ENCODE measurements around the gene CNIH2.

Gene CNIH2

DNA sequence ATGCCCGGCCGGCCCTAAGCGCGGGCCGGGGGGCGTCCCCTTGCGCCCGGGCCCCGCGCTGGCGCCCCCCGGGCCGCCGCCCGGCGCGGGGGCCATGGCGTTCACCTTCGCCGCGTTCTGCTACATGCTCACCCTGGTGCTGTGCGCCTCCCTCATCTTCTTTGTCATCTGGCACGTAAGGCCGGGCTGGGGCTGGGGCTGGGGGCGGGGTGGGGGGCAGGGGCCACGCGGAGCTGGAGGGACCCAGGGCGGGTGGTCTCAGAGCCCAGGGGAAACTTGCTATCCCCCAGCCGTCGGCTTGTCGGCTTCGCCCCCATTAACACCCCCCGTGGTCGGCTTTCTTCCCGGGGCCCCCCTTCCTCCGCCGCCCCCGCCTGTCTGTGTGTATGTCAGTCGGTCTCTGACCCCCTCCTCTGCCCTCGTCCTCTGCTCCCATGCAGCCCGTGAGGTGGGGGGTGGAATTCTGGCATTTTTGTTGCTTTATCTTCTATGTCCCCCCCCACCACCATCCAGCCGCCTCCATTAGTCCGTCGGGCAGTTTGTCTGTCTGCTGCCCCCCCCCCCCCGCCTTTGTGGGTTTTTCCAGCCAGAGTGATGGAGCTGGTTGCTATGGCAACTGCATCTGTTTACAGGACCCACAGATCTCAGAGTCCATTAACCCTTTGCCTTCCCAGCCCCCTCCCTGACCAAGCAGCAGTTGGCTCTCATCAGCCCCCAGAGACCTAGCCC, 552 bp downstream of the CNIH2 start:
- no peak for DNase-seq

DNA sequence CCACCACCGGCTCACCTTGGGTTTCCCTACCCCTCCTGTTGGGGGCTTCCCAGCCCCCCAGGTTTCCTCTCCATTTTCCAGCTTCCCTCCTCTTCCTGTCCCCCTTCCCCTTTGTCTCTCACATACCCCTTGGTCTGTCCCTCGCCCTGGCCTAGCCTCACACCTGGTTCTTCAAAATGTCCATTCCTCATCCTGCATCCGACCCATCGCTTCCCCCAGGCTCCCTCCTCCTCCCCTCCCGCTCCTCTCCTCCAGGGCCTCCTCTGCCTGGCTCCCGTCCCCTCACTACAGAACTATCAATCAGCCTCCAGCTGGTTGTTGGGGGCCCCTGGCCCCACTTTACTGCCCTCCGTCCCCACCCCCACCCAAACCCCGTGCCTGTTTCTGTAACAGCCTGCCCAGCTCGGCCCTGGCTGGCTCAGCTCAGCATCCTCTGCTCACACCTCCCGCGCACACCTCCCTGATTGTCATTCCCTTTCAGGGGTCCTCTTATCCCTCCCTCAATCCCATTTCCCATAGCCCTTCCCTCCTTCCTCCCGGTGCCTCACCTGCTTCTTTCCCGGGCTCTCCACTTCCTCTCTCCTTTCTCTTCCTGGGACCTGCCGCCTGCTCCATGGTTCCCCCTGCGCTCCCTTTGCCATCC, 1.2 kb downstream of the CNIH2 start:
- no peak for DNase-seq

DNA sequence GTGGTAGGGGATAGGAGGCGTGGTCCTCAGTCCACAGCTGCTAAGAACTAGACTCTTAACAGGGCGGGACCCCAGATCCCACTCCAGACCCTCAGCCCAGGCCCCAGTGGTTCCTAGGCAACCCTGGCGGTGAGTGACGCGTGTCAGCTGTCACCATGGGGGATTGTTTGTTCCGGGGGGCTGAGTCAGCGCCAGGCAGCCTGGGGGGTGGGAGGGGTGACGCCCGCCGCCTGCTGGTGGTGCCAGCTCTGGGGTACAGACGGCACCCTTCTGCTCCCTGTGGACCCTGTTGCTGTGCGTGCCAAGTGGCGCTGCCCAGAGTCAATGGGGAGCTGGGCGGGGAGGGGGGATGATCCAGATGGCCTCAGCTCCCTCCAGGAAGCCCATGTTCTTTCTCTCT, 2.5 kb downstream of the CNIH2 start:
- DNase-seq = no peak

DNA sequence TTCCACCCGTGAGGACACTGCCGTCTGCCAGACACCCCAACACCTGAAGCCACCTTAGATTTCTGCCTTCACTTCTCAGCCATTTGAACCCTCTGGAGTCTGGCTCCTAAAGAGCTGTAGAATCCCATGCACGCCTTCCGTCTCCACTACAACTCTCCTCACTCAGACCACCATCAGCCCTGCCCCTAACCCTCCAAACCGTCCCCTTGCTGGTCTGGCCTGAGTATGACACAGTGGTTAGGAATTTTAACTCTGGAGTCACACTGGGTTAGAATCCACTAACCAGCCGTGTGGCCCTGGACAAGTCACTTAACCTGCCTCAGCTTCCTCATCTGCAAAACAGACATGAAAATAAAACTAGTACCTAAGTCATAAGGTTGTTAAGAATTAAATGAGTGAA, 3.0 kb downstream of the CNIH2 start:
- DNase-seq = no peak

DNA sequence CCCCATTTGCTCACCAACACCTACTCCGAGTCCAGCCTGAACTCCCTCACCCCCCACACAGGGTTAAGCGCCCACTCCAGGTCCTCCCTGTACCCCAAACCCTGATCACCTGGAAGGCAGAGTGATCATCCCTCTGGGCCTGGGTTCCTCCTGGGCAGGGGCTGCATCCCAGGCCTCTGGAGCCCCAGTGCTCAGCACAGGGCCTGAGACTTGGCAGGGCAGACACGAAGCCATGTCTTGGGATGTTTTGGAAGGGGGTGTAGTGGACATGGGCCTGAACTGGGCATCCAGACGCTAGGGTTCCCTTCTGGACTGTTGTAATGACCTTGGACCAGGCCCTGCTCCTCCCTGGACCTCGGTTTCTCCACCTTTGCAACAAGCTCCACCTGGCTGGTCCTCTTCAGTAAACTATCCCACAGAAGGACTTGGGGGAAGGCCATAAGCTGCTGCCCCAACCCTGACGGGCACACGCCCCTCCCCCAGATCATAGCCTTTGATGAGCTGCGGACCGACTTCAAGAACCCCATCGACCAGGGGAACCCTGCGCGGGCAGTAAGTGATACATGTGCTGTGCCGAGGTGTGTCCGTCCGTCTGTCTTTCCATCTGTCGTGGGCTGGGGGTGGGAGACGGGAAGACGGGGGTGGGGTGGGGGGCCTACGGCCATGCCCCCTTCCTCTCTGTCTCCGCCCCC, 3.9 kb downstream of the CNIH2 start:
- no peak for DNase-seq

DNA sequence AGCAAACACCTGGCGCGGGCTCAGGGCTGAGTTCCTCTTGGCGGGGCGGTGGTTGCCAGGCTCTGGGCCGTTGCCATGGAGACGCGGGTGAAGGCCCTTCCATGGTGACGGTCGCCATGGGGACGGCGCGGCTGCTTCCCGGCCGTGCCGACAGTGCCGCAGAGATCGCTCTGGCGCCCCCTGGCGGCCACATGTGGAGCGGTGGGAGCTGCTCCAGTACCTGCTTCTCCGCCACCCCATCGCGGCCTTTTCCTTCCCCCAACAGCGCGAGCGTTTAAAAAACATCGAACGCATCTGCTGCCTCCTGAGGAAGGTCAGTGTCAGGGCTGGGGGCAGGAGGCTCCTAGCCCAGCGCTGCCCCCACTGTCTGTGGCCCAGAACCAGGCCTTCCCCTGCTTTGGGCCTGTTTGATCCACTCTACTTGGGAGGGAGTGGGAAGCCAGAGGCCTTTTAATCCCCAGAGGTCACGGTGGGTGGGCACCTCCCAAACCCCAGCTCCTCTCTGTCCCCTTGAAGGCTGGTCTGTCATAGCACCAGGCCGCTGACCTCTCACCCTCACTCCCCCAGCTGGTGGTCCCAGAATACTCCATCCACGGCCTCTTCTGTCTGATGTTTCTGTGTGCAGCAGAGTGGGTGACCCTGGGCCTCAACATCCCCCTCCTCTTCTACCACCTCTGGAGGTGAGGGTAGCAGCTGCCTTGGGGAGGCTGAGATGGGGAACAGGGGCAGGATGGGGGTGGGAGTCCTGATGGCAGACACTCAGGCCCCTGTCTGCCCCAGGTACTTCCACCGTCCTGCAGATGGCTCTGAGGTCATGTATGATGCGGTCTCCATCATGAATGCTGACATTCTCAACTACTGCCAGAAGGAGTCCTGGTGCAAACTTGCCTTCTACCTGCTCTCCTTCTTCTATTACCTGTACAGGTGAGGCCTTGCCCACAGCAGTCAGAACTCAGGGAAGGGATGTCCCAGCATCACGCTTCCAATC, 4.8 kb downstream of the CNIH2 start:
- DNase-seq = peak; percentile 100

DNA sequence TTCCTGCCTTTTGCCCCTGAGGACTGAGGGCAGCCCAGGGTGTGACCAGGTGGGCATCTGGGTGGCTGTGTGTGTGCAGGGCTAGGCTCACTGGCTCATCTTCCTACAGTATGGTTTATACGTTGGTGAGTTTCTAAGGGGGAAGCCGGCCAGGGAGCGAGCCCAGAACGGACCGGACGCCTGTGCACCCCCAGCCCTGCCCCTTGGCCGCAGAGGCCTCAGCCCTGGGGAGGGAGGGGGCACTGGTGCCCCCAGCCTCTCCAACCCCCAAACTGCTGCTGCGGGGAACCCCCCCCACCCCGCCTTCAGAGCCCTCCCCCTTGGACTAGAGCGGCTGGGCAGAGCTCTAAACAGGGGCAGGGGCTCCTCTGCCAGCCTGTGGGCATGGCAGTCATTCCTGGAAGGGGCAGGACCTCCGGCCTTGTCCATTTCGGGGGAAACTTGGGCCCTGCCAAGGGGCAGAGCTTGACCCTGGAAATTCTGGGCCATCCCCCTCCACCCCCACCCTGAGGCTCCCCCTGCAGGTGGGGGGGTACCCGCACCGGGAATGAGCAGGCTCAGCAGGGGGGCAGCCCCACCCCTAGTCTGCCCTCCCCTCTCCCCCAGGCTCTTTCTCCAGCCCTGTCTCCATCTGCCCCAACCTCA, 5.6 kb downstream of the CNIH2 start:
- no peak for DNase-seq

DNA sequence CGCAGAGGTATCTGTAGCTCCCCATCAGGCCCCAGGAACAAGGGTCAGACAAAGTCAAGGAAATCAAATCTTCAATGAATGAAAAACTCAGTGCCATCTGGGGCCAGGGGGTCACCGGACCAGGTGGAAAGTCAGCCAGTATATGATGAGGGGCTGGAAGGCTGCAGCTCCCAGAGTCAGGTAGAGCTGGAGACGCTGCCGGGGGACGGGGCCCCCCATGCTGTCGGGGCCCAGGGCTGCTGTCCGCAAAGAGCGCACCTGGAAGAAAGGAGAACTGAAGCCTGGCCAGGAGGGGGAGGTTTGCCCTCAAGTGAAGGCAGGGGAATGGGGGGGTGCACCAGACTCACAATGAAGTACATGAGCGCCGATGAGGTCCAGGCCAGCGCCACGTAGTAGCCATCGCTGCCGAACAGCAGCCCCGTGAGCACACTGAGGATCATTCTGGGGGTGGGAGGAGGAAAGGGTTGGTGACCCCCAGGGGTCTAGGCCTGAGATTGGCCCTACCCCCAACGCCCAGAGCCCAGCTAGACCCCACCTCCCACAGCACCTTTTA, 6.6 kb downstream of the CNIH2 start:
- DNase-seq = no peak

DNA sequence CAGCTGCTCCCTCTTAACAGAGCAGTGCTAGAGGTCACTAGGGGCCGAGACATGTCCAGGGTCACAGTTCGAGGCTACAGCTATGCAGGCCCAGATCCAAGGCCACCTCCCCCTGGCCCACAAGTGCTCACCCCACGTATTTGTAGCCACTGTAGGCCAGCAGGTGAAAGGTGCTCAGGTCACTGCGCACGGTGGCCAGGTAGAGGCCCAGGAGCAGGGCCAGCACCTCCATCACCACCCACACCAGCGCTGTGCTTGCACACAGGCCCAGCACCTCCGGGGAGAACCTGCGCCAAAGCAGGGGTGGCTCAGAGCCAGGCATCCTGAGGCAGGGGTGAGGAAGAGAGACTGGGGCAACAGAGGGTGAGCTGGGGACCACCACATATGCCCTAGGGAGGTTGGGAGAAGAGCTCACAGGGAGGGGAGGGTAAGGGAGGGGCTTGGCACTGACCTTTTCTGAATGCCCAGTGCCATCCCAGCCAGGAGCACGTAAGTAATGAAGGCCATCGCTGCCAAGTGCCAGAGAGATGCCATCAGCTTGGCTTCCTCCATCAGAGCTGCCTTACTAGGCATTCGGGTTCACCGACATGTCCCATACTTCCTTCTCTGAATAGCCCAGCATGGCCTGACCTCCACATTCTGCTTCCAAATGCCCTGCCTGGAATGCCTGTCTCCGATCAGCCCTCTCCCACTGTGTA, 7.4 kb downstream of the CNIH2 start:
- no peak for DNase-seq

DNA sequence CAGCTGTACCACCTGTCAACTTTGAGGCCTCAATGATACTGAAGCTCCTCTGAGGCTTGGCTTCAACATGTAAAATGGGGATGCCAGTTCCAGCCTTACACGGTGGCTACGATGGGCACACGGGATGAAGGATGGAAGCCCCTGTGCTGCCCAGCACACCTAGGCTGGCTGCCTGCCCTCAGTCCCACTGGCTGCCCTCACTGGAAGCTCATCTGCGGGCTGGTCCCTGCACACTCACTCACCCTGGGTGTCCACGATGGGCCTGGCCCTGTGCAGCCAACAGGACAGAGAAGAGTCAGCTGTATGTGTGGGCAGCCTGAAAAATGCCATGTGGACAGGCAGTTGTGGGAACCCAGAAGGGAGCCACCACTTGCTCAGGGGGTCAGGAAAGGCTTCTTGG, 8.7 kb downstream of the CNIH2 start:
- no peak for DNase-seq

DNA sequence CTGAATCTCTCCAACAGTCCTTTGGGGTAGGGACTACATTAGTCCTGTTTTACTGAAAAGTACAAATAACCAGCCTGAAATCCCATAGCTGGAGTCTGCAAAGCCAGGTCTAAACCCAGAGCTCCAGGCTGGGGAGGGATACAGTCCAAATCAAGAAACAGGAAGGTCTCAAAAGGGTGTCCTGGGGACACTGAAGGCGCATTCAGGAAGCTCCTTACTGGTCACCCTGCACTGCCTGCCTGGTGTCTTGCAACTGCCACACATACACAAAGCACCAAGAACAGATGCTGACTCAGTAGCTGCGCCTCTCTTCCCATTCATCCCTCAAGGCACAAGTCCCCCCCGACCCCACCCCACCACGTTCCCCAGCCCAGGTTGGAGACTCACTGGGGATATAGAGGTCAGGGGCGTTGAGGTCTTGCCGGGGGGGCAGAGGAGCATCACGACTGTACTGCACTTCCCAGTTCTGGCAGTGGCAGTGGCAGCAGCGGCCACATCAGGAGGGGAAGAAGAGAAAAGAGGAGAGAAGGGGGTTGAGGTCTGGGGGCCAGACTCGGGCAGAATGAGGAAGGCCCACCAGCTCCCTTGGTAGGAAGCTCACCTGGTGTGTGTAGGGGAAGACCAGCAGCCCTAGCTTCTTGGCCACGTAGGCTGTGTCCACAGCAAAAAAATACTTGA, 9.4 kb downstream of the CNIH2 start:
- no peak for DNase-seq

DNA sequence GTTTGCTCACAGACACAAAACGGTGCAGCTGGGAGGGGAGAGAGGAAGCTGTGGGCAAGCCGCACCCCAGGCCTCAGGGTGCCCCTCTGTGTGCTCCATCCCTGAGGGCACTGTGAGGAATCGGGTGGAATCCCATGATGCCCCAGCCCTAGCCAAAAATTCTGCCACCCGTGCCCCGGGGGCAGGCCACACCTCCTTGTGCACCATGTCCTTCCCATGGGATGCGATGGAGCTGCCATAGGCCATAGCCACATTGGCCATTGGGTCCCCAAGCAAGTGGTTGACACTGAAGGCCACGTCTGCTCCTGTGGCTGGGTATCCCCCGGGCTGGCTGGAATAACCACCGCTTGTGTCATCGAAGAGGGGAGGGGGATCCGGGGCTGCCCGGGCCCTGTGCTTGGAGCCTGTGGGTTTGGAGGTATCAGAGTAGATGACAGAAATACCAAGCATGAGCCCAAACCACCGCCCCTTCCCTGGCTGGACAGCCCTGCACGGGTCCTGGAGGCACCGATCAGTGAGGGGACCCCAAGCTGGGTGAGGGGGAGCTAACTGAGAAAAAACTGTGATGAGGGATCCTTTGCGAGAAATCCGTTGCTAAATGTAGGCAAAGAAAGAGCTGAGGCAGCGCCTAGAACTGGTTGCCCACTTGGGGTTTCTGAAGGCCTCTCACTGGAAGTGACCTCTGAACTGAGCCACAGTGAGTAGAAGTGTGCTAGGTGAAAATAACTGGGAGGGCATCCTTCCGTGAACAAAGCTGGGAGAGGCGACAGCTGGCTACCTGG, 10.1 kb downstream of the CNIH2 start:
- no peak for DNase-seq

DNA sequence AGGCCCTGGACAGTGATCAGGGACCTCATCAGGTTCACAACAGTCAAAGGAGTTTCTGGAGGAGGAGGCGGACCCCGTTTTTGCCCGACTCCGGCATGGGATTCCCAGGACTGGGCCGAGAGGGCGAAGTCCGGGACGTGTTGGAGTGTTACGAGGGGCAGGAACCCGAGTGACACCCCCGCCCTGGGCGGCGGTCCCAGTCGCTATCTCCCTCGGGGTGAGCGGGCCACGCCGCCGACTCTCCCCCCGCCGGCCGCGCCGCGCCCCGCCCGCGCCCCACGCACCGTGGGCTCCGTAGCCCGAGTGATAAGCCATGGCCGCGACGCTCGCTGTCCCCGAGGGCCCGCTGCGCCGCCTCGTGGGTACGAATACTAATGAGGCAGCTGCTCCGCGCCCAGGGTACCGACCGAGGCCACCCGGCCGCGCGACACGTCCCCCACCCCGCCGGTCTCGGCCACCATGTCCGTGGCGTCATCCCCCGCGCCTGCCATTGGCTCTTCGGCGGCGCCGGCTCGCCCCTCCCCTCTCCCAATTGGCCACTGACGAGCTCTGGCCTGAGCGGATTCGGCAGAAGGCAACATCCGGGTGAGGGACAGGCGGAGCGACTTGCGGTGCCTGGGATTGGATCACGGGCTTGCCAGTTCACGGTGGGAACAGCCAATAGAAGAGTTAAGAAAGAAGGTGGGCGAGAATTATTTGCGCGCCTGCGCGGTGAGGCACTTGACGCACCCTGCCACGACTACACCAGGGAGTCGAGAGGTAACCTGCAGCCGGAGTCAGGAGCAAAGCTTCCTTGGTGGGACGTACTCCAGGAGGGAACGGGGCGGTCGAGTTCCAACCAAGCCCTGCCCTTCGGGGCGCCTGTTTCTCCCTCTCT, 10.9 kb downstream of the CNIH2 start, which contains the start of gene YIF1A:
Gene YIF1A, minus strand, starts transcription at position 473 of the 877 bp plus-strand sequence. Its CDS starts 158 bp downstream, at position 315.
- peak; percentile 98 for DNase-seq

DNA sequence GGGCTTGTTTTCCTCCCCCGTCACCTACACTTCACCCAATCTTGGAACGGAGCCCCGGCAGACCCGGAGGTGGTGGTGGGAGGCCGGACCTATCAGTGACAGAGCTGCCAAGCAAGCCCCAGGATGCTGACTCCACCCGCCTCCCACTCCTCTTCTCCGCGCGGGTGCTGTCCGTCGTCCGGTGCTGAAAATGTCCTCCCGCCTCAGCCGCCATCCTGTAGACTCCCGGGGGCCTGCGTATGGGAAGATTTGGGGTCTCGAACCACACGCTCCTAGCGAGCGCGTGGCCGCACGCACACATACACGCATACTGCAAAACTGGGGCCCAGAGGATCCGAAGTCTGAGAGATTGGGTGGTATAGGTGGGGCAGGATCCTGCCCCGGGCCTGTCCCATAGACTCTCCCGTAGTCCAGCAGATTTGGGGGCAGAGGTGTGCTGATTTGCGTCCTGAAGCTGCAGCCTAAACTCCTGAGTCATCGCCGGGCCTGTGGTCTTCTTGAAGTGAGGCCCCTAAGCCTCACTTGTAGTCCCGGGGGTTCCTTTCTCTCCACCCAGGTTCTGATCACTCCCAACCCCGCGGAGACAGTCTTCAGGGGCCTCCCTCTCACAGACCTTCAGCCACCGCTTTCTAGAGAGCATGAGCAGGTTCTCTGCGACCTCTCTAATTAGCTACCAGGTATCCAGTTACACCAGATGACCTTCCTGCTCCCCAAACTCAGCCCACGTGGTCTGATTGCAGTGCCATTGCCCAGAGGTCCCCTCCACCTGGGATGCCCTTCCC, 11.8 kb downstream of the CNIH2 start:
- DNase-seq = peak; percentile 82

DNA sequence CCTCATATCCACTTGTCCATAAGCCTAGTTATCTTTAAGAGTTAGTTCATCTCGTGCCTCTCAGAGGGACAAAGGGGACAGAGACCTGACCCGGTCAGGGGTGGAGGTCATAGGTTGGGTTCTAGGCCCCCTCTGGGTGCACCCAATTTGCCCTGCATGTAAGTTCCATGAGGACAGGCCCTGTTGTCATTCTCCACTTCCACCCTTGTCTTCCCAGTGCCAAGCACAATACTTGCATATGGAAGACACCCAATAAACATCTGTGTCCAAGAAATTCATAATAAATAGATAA, 12.3 kb downstream of the CNIH2 start:
- DNase-seq = no peak

DNA sequence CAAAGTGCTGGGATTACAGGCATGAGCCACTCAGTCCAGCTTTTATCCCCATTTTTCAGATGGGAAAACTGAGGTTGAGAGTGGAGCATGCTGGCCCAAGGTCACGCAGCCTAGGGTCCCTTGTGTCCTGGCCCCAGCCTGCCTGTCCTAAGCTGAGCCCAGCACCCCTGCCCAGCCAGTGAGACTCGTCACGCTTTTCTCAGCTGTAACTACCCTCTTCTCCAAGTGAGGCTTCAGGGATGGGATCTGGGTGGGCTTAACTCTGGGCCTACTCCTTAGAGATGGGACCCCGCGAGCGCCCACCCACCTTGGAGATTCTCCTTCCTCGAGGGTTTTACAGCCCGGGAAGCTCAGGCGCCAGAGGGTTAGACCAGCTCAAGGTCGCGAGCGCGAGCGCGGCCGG, 13.3 kb downstream of the CNIH2 start:
- DNase-seq = no peak

DNA sequence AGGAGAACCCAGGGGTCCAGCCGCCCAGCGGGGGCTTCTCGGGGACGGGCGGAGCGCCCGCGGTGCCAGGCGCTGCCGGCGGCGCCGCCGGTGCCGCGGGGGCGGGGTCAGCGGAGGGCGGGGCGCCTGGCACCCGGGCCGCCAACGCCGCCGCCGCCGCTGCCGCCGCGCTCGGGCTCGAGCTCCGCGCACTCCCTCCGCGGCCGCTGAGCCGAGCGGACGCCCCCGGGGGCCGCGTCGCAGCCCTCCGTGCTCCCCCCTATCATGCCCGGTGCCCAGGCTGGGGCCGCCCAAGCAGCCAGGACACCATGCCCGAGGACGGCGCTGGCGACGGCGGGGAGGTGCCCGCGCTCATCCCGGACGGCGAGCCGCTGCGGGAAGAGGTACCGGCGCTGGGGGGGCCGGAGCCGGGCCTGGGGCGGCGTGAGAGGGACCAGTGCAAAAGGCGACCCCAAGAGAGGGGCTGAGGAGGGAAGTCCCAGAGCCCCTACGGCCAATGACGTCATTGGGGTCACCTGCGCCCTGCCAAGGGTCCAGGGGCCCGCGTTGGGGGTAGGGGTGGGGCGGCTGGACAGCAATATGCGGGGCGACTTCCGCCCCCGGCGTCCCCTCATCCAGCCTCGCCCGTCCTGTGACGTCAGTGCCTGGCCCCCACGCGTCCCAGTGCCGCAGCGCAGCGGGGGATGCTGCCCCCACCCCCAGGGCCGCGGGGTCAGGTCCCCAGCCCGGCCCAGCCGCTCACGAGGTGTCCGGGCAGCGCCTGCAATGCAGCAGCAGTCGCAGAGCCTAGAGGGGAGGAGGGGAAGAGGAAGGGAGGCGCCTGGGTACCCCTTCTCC, 13.9 kb downstream of the CNIH2 start, which contains the start of gene TMEM151A:
Gene TMEM151A, plus strand, starts transcription at position 189 of the 837 bp plus-strand sequence. Its CDS starts 120 bp downstream, at position 309.
- peak; percentile 63 for DNase-seq

All from CD4-positive, alpha-beta T cell treated with Interleukin-17A for 4 hours (primary cell).